GM12892 (cell line): ENCODE results near the gene TSPEAR.

Experiments used
- POLR2A ChIP-seq: IDR thresholded peaks from 2 replicates; pipeline ENCODE4 v1.6.1; 2011; ENCODE audit warnings: low read depth, low read length, control low read depth
- POLR2AphosphoS5 ChIP-seq: IDR thresholded peaks from 2 replicates; pipeline ENCODE4 v1.6.1; 2011; ENCODE audit warnings: low read depth, low read length, control low read depth

- TF ChIP-seq POLR2AphosphoS5 (no peak), POLR2A (no peak)
These were observed 136.7 kb downstream of the TSPEAR start for GRCh38 chr21:44574457-44575306.
